ENCODE data around the gene LETM1. TPM values are rescaled to one million over a fixed set of nuclear protein-coding genes. Genes with fewer than 3 reads are reported as not detected.

The LETM1 gene
- total and polyA plus RNA-seq, 2 of the 13 experiments (the other 11 are each of a cell fraction or from before 2014, with no cell fraction given): 9.7 to 41.6 TPM

GRCh38 chr4:1870578-1871443, 14.9 kb upstream of the LETM1 start, which contains the start of gene NSD2 (continued):
- TF ChIP-seq HIVEP1 (CRISPR knock-in tag; IDR thresholded peaks at IDR 0.05) (no peak; the same call in none of the 2 replicates), ZKSCAN8 (CRISPR knock-in tag; IDR thresholded peaks at IDR 0.05; ENCODE audit: borderline replicate concordance) (no peak), AKAP8 (CRISPR knock-in tag; IDR thresholded peaks at IDR 0.05) (no peak; the same call in 1 of the 2 replicates), ZMYM2 (CRISPR knock-in tag; IDR thresholded peaks at IDR 0.05) (no peak), HOXD1 (CRISPR knock-in tag; IDR thresholded peaks at IDR 0.05) (peak; percentile 92), ZNF264 (CRISPR knock-in tag; IDR thresholded peaks at IDR 0.05) (no peak), RFXANK (CRISPR knock-in tag; IDR thresholded peaks at IDR 0.05) (no peak), ZNF556 (CRISPR knock-in tag; IDR thresholded peaks at IDR 0.05; ENCODE audit: borderline replicate concordance) (peak; percentile 52; the same call in 1 of the 2 replicates), MNT (IDR thresholded peaks at IDR 0.05) (no peak), TEAD3 (CRISPR knock-in tag; optimal IDR thresholded peaks at IDR 0.05; ENCODE audit: borderline replicate concordance) (peak; percentile 51), ZNF441 (CRISPR knock-in tag; IDR thresholded peaks at IDR 0.05; ENCODE audit: borderline replicate concordance) (no peak), ETV6 (CRISPR knock-in tag; conservative IDR thresholded peaks at IDR 0.05) (peak; percentile 85; the same call in 1 of the 2 replicates), ZNF230 (CRISPR knock-in tag; IDR thresholded peaks at IDR 0.05) (peak; percentile 84; the same call in 1 of the 2 replicates), TRIM22 (IDR thresholded peaks at IDR 0.05) (no peak), ZNF407 (CRISPR knock-in tag; IDR thresholded peaks at IDR 0.05; ENCODE audit: not compliant biosample characterization) (peak; percentile 62), ZNF775 (CRISPR knock-in tag; IDR thresholded peaks at IDR 0.05; ENCODE audit: borderline replicate concordance) (no peak)
